MM.1S (cell line): ENCODE results near the gene GAB3.

Experiments
- EZH2 ChIP-seq: fragments of 300-600 bp; sonication (generic); optimal IDR thresholded peaks from 2 replicates; pipeline ENCODE3; 2017; ENCODE audit warnings: low read depth, mild to moderate bottlenecking, antibody characterized with exemption, low read length, mixed read lengths
- EZH2phosphoT487 ChIP-seq: fragments of 300-600 bp; sonication (generic); IDR thresholded peaks from 2 replicates; pipeline ENCODE4 v1.6.1; 2018; ENCODE audit warnings: antibody characterized with exemption, low read length
- TF ChIP-seq, protein P1 (sequence below): fragments of 300-600 bp; sonication (generic); IDR thresholded peaks from 2 replicates; pipeline ENCODE4 v1.5.1; 2016; ENCODE audit warnings: antibody characterized with exemption, low read length, mixed read lengths

DNA sequence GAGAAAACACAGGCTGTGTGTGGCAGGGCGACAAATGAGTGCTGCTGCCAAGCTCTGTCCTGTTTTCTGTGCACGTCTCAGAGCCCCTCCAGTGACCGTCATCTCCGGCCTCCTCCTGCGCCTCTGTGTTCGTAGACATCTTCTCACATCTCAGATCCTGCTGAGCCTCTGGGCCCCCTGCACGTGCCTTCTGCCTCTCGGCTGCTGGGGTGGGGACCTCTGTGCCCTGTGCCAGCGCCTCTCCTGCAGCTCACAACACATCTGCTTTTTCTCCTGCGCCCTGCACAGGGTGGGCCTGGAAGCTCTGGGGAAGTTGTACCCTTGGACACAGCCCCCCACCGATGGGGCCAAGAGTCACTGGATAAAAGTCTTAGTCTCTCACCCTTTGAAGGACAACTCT is 95.1 kb downstream of the GAB3 start:
- TF ChIP-seq, protein P1, sequence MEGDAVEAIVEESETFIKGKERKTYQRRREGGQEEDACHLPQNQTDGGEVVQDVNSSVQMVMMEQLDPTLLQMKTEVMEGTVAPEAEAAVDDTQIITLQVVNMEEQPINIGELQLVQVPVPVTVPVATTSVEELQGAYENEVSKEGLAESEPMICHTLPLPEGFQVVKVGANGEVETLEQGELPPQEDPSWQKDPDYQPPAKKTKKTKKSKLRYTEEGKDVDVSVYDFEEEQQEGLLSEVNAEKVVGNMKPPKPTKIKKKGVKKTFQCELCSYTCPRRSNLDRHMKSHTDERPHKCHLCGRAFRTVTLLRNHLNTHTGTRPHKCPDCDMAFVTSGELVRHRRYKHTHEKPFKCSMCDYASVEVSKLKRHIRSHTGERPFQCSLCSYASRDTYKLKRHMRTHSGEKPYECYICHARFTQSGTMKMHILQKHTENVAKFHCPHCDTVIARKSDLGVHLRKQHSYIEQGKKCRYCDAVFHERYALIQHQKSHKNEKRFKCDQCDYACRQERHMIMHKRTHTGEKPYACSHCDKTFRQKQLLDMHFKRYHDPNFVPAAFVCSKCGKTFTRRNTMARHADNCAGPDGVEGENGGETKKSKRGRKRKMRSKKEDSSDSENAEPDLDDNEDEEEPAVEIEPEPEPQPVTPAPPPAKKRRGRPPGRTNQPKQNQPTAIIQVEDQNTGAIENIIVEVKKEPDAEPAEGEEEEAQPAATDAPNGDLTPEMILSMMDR = no peak
- TF ChIP-seq EZH2 (no peak), EZH2phosphoT487 (no peak)
